Neural cell (in vitro differentiated cells): ENCODE results near the gene TCF12.

Experiments
- CTCF ChIP-seq: fragments of 450-650 bp; IDR thresholded peaks from 2 replicates; pipeline ENCODE4 v1.5.1; 2014; ENCODE audit warnings: antibody characterized with exemption, mild to moderate bottlenecking, moderate library complexity; ENCODE audit not compliant: poor library complexity, severe bottlenecking
- RAD21 ChIP-seq: fragments of 450-650 bp; conservative IDR thresholded peaks from 2 replicates; pipeline ENCODE4 v1.6.1; 2014; ENCODE audit warnings: antibody characterized with exemption, mild to moderate bottlenecking, moderate library complexity

GRCh38 chr15:57061281-57061680 is 142.8 kb downstream of the TCF12 start:
- TF ChIP-seq CTCF, result no peak
- TF ChIP-seq RAD21, result no peak
